ENCODE measurements around the gene NUDC. TPM values are rescaled to one million over a fixed set of nuclear protein-coding genes. Genes with fewer than 3 reads are reported as not detected.

The NUDC gene
- total and polyA plus RNA-seq, 9 of the 15 experiments (the other 6 are each of a cell fraction or from before 2014, with no cell fraction given) = 9.8 to 234 (median 149) TPM

GRCh38 chr1:26938004-26938658, 16.6 kb downstream of the NUDC start (continued):
- no peak for TF ChIP-seq ZBTB40 (IDR thresholded peaks at IDR 0.05)
- no peak for TF ChIP-seq ZBTB40 (CRISPR knock-in tag; IDR thresholded peaks at IDR 0.05)
- TF ChIP-seq TAF15 (IDR thresholded peaks at IDR 0.05; ENCODE audit: low read depth, low read length) = no peak
- no peak for TF ChIP-seq CBX8 (IDR thresholded peaks at IDR 0.05; ENCODE audit: borderline replicate concordance, extremely low read depth, low read depth, low read length, poor library complexity, severe bottlenecking)
- no peak for TF ChIP-seq CREB5 (CRISPR knock-in tag; IDR thresholded peaks at IDR 0.05)
- TF ChIP-seq HDAC2 (IDR thresholded peaks at IDR 0.05) = no peak
- TF ChIP-seq NR2C1 (IDR thresholded peaks at IDR 0.05) = no peak
- TF ChIP-seq NR2C1 (tag; IDR thresholded peaks at IDR 0.05) = peak; percentile 58; the same call in 1 of the 2 replicates
- no peak for TF ChIP-seq ZNF609 (CRISPR knock-in tag; IDR thresholded peaks at IDR 0.05; ENCODE audit: borderline replicate concordance)
- no peak for TF ChIP-seq TFAP4 (CRISPR knock-in tag; IDR thresholded peaks at IDR 0.05; ENCODE audit: borderline replicate concordance)
- no peak for TF ChIP-seq ZNF717 (CRISPR knock-in tag; IDR thresholded peaks at IDR 0.05)
